Hepatocyte (in vitro differentiated cells): ENCODE data around the gene SH3RF3. TPM values are rescaled to one million over a fixed set of nuclear protein-coding genes. Genes with fewer than 3 reads are reported as not detected.

Experiments
- DNase-seq: peaks from one replicate; pipeline ENCODE4 v3.0.0-alpha.2; 2016; ENCODE audit warnings: low spot score
- H2AFZ ChIP-seq: fragments of 200-600 bp; sonication (generic); 2 replicates; pipeline ENCODE4 v1.6.0; 2016; ENCODE audit warnings: antibody characterized with exemption, mild to moderate bottlenecking
- H3K27ac ChIP-seq: fragments of 200-600 bp; sonication (generic); 2 replicates; pipeline ENCODE4 v1.5.1; 2016; ENCODE audit warnings: mild to moderate bottlenecking
- H3K27me3 ChIP-seq: fragments of 200-600 bp; sonication (generic); 2 replicates; pipeline ENCODE4 v1.6.1; 2016
- H3K36me3 ChIP-seq: fragments of 200-600 bp; sonication (generic); replicated peaks from 2 replicates; pipeline ENCODE4 v1.5.1; 2016; ENCODE audit warnings: low read depth; ENCODE audit not compliant: insufficient read depth
- H3K4me1 ChIP-seq: fragments of 200-600 bp; sonication (generic); 2 replicates; pipeline ENCODE4 v1.5.1; 2016; ENCODE audit warnings: mild to moderate bottlenecking, moderate library complexity; ENCODE audit not compliant: insufficient read depth
- H3K4me2 ChIP-seq: fragments of 200-600 bp; sonication (generic); 2 replicates; pipeline ENCODE4 v1.6.0; 2016
- H3K4me3 ChIP-seq: fragments of 200-600 bp; sonication (generic); 2 replicates; pipeline ENCODE4 v1.5.1; 2016; ENCODE audit warnings: mild to moderate bottlenecking
- H3K79me2 ChIP-seq: fragments of 200-600 bp; sonication (generic); 2 replicates; pipeline ENCODE4 v1.6.0; 2017; ENCODE audit warnings: mild to moderate bottlenecking
- H3K9me2 ChIP-seq: fragments of 200-600 bp; sonication (generic); replicated peaks from 2 replicates; pipeline ENCODE4 v1.6.0; 2017; ENCODE audit warnings: mild to moderate bottlenecking; ENCODE audit not compliant: insufficient read depth
- H3K9me3 ChIP-seq: fragments of 200-600 bp; sonication (generic); 2 replicates; pipeline ENCODE4 v1.5.1; 2016; ENCODE audit warnings: low read depth, mild to moderate bottlenecking
- H4K20me1 ChIP-seq: fragments of 200-600 bp; sonication (generic); 2 replicates; pipeline ENCODE4 v1.6.0; 2016; ENCODE audit warnings: mild to moderate bottlenecking; ENCODE audit not compliant: insufficient read depth, poor library complexity, severe bottlenecking
- CTCF ChIP-seq: fragments of 200-600 bp; sonication (generic); IDR thresholded peaks from 2 replicates; pipeline ENCODE4 v1.5.1; 2016; ENCODE audit warnings: antibody characterized with exemption, mild to moderate bottlenecking; ENCODE audit not compliant: poor library complexity
- EZH2 ChIP-seq: fragments of 200-600 bp; sonication (generic); IDR thresholded peaks from 2 replicates; pipeline ENCODE4 v1.6.1; 2016; ENCODE audit warnings: antibody characterized with exemption, mild to moderate bottlenecking, borderline replicate concordance
- EZH2phosphoT487 ChIP-seq: fragments of 200-600 bp; sonication (generic); IDR thresholded peaks from one replicate; pipeline ENCODE4 v1.6.1; 2018; ENCODE audit warnings: antibody characterized with exemption, mild to moderate bottlenecking, low read depth, moderate library complexity; ENCODE audit not compliant: unreplicated experiment, severe bottlenecking
- WGBS: methylation state at CpG from one replicate; pipeline ENCODE4 v1.1.6; 2016; ENCODE audit warnings: low lambda C conversion rate; ENCODE audit errors: missing lambda C conversion rate; 5-methylcytosine and 5-hydroxymethylcytosine counted together
- polyA plus RNA-seq: library from polyadenylated mRNA; unstranded; fragments of >200 nt; fragmentation: Nextera tagmentation; extraction: Ambion mirVana; gene quantifications from 2 replicates; pipeline ENCODE4 v1.2.1, GENCODE V29; 2016
- total RNA-seq: library from RNA; depleted of rRNA; stranded (reverse); fragments of >200 nt; gene quantifications from 2 replicates; pipeline ENCODE4 v1.2.3, GENCODE V29; 2014

SH3RF3 gene
- total and polyA plus RNA-seq, 2 experiments from 2014 or later: 1.9 to 2.1 TPM

- H3K79me2 ChIP-seq: no peaks in the 10 kb centered on the region
- H4K20me1 ChIP-seq: no peaks in the 10 kb centered on the region
- no peak overlapping the region for H3K4me3 ChIP-seq
- no peaks in the 10 kb centered on the region for H3K9me2 ChIP-seq
- 94% methylated on average over 7 of the region's 7 CpGs for WGBS
- DNase-seq: no peak
- H3K4me1 ChIP-seq: no peaks in the 10 kb centered on the region
- H3K27ac ChIP-seq: no peak overlapping the region
- no peaks in the 10 kb centered on the region for H3K9me3 ChIP-seq
- no peaks in the 10 kb centered on the region for H3K36me3 ChIP-seq
- no peak for TF ChIP-seq CTCF
- no peak for TF ChIP-seq EZH2phosphoT487
- no peak for TF ChIP-seq EZH2
- H3K27me3 ChIP-seq: no peaks in the 10 kb centered on the region
- no peak overlapping the region for H3K4me2 ChIP-seq
- no peak overlapping the region for H2AFZ ChIP-seq
These were observed 227.5 kb downstream of the SH3RF3 start for GRCh38 chr2:109356324-109357035.

GRCh38 chr2:109364217-109364616, 235.2 kb downstream of the SH3RF3 start:
- no peaks in the 10 kb centered on the region for H3K27me3 ChIP-seq
- 81% methylated on average over 4 of the region's 4 CpGs for WGBS
- H3K9me2 ChIP-seq: no peaks in the 10 kb centered on the region
- H4K20me1 ChIP-seq: no peaks in the 10 kb centered on the region
- H3K9me3 ChIP-seq: no peaks in the 10 kb centered on the region
- H2AFZ ChIP-seq: no peak overlapping the region
- no peak overlapping the region for H3K4me3 ChIP-seq
- no peaks in the 10 kb centered on the region for H3K4me1 ChIP-seq
- no peak for DNase-seq
- H3K79me2 ChIP-seq: no peaks in the 10 kb centered on the region
- no peak overlapping the region for H3K27ac ChIP-seq
- H3K36me3 ChIP-seq: no peaks in the 10 kb centered on the region
- no peak for TF ChIP-seq EZH2
- no peak for TF ChIP-seq CTCF
- TF ChIP-seq EZH2phosphoT487: no peak
- H3K4me2 ChIP-seq: no peak overlapping the region

DNA sequence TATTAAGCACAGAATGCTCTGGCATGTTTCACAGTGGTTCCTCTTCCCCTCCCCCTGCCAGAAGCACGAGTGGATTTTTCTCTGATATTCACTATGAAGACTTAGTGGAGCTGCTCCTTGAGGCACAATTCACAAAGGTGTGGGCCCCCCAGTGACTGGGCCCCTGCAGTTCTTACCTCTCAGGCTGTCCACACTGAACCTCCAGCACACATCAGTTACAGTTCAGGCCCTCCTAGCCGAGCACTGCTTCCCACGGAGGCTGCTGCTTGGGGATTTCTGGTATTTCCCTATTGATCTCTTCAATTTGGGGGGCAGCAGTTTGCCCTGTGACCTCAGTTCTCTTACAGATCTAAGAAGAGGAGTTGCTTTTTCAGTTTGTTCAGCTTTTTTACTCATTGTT, 236.1 kb downstream of the SH3RF3 start:
- Histone ChIP-seq H3K27ac (no peak overlapping the region), H3K27me3 (no peaks in the 10 kb centered on the region), H4K20me1 (no peaks in the 10 kb centered on the region), H3K36me3 (no peaks in the 10 kb centered on the region), H2AFZ (no peak overlapping the region), H3K79me2 (no peaks in the 10 kb centered on the region), H3K4me3 (no peak overlapping the region), H3K4me2 (no peak overlapping the region), H3K9me2 (no peaks in the 10 kb centered on the region), H3K4me1 (no peaks in the 10 kb centered on the region), H3K9me3 (no peaks in the 10 kb centered on the region)
- TF ChIP-seq EZH2 (no peak), CTCF (no peak), EZH2phosphoT487 (no peak)
- 67% methylated on average over 3 of the region's 3 CpGs for WGBS
- no peak for DNase-seq

DNA sequence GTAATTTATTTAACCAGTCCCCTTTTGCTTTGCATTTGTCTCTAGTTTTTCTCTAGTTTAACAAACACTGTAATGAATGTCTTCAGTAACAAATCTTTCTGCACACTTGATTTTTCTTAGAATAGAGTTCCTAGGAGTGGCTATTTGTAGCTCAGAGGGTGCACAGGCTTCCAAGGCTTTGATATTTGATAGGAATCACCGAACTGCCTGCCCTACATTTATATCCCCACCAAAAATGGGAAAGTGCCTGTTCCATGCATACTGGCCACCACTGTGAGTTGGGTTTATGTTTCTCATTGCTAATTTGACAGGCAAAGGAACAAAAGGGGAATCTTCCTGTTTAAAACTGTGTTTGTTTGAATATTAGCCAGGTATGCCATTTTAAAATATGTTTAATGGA, 238.7 kb downstream of the SH3RF3 start:
- no peak overlapping the region for H3K4me2 ChIP-seq
- no peak overlapping the region for H3K27ac ChIP-seq
- no peaks in the 10 kb centered on the region for H4K20me1 ChIP-seq
- 57% methylated on average over 1 of the region's 1 CpG for WGBS
- H3K9me2 ChIP-seq: no peaks in the 10 kb centered on the region
- no peaks in the 10 kb centered on the region for H3K36me3 ChIP-seq
- H3K79me2 ChIP-seq: no peaks in the 10 kb centered on the region
- H3K4me3 ChIP-seq: no peak overlapping the region
- TF ChIP-seq CTCF: no peak
- no peak for DNase-seq
- no peak overlapping the region for H2AFZ ChIP-seq
- H3K4me1 ChIP-seq: peaks cover 4% of the 10 kb centered on the region
- no peaks in the 10 kb centered on the region for H3K27me3 ChIP-seq
- H3K9me3 ChIP-seq: no peaks in the 10 kb centered on the region
